A549 (cell line): ENCODE data around the gene RGMB.

Experiments
- EHMT2 ChIP-seq: fragments of 200-600 bp; sonication (generic); IDR thresholded peaks from 2 replicates; pipeline ENCODE4 v1.6.1; 2016; ENCODE audit warnings: antibody characterized with exemption, low read depth, mild to moderate bottlenecking, moderate library complexity
- ELK1 ChIP-seq: fragments of 150-350 bp; IDR thresholded peaks from 2 replicates; pipeline ENCODE4 v1.6.1; 2014; ENCODE audit warnings: low read depth, mild to moderate bottlenecking, low read length
- EP300 ChIP-seq, 2 experiments: fragments of >200 bp; sonication (Bioruptor Twin); formaldehyde crosslinking; IDR thresholded peaks; 2 replicates in 1 of 2; 3 replicates in 1 of 2; pipeline ENCODE4 v1.6.1; 2016 to 2017
- FOXS1 ChIP-seq: fragments of 250-450 bp; sonication (Bioruptor Pico); IDR thresholded peaks from 2 replicates; pipeline ENCODE4 v1.5.0; 2020; ENCODE audit warnings: mild to moderate bottlenecking, moderate library complexity
- HDAC2 ChIP-seq: fragments of 200-600 bp; sonication (generic); IDR thresholded peaks from 2 replicates; pipeline ENCODE4 v1.6.1; 2016
- JUN ChIP-seq, 2 experiments: fragments of >200 bp; sonication (Bioruptor Twin); formaldehyde crosslinking; IDR thresholded peaks; 2 replicates in 1 of 2; 3 replicates in 1 of 2; pipeline ENCODE4 v1.6.1; 2016 to 2017
- POLR2A ChIP-seq: IDR thresholded peaks from 2 replicates; pipeline ENCODE4 v1.6.1; 2012; ENCODE audit warnings: mild to moderate bottlenecking, low read length
- RAD21 ChIP-seq, 2 experiments: fragments of >200 bp in 1 of 2; sonication (Bioruptor Twin) in 1 of 2; formaldehyde crosslinking in 1 of 2; IDR thresholded peaks in 1 of 2; conservative IDR thresholded peaks in 1 of 2; 2 replicates in 1 of 2; 3 replicates in 1 of 2; pipeline ENCODE4 v1.6.1; 2012 to 2018; ENCODE audit warnings: inconsistent platforms in 1 of 2
- RCOR1 ChIP-seq: fragments of 150-350 bp; IDR thresholded peaks from 2 replicates; pipeline ENCODE4 v1.6.1; 2014; ENCODE audit warnings: antibody characterized with exemption, low read length, low read depth
- RFX5 ChIP-seq: fragments of 450-650 bp; IDR thresholded peaks from 2 replicates; pipeline ENCODE4 v1.7.1; 2014; ENCODE audit warnings: antibody characterized with exemption, mild to moderate bottlenecking, moderate library complexity
- SMC3 ChIP-seq: fragments of >200 bp; sonication (Bioruptor Twin); formaldehyde crosslinking; IDR thresholded peaks from 3 replicates; pipeline ENCODE4 v1.6.1; 2018; ENCODE audit warnings: inconsistent platforms
- ZNF302 ChIP-seq: fragments of 250-450 bp; sonication (Bioruptor Pico); IDR thresholded peaks from 2 replicates; pipeline ENCODE4 v1.9.0; 2021; ENCODE audit warnings: inconsistent platforms, mild to moderate bottlenecking, moderate library complexity
- TF ChIP-seq, protein P1 (sequence below): fragments of >200 bp; sonication (Bioruptor Twin); formaldehyde crosslinking; IDR thresholded peaks from 3 replicates; pipeline ENCODE4 v1.5.1; 2016

- TF ChIP-seq, protein P1, sequence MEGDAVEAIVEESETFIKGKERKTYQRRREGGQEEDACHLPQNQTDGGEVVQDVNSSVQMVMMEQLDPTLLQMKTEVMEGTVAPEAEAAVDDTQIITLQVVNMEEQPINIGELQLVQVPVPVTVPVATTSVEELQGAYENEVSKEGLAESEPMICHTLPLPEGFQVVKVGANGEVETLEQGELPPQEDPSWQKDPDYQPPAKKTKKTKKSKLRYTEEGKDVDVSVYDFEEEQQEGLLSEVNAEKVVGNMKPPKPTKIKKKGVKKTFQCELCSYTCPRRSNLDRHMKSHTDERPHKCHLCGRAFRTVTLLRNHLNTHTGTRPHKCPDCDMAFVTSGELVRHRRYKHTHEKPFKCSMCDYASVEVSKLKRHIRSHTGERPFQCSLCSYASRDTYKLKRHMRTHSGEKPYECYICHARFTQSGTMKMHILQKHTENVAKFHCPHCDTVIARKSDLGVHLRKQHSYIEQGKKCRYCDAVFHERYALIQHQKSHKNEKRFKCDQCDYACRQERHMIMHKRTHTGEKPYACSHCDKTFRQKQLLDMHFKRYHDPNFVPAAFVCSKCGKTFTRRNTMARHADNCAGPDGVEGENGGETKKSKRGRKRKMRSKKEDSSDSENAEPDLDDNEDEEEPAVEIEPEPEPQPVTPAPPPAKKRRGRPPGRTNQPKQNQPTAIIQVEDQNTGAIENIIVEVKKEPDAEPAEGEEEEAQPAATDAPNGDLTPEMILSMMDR, result no peak
- TF ChIP-seq FOXS1 (CRISPR knock-in tag) (no peak), HDAC2 (no peak), JUN (IDR thresholded peaks at IDR 0.05) (no peak), RFX5 (no peak), EHMT2 (no peak), EP300 (IDR thresholded peaks at IDR 0.05) (no peak), RCOR1 (no peak), ELK1 (no peak), RAD21 (conservative IDR thresholded peaks at IDR 0.05 in 1 of 2, IDR thresholded peaks at IDR 0.05 in 1 of 2) (no peak), ZNF302 (CRISPR knock-in tag) (no peak), SMC3 (no peak), POLR2A (no peak)
These were observed 12.9 kb downstream of the RGMB start for GRCh38 chr5:98786191-98786853.
